Natural killer cell (primary cell): ENCODE results near the gene ABHD17C. TPM values are rescaled to one million over a fixed set of nuclear protein-coding genes. Genes with fewer than 3 reads are reported as not detected.

Experiments used
- ATAC-seq, 3 donors: fragments of 150-1000 bp in 2 of 3; fragments of 200-7000 bp in 1 of 3; cut with Tn5 transposase; 1 replicate in 1 of 3; 2 replicates in 2 of 3; pipeline ENCODE4 v1.10.0; 2021; ENCODE audit warnings: mild to moderate bottlenecking in 2 of 3, moderate library complexity in 2 of 3
- DNase-seq, 2 donors: peaks; one replicate each; pipeline versions ENCODE4 v3.0.0 to v3.0.0-alpha.2; 2013 to 2021; ENCODE audit warnings: mixed read lengths in 1 of 2
- H3K27ac ChIP-seq: one replicate; pipeline ENCODE4 v1.5.1; 2013; ENCODE audit warnings: mild to moderate bottlenecking, low read length
- H3K27me3 ChIP-seq: one replicate; pipeline ENCODE4 v1.6.1; 2013; ENCODE audit warnings: low read length; ENCODE audit not compliant: control insufficient read depth, insufficient read depth
- H3K36me3 ChIP-seq: one replicate; pipeline ENCODE4 v1.6.1; 2013; ENCODE audit warnings: low read length; ENCODE audit not compliant: control insufficient read depth, insufficient read depth
- H3K4me1 ChIP-seq: one replicate; pipeline ENCODE4 v1.6.1; 2013; ENCODE audit warnings: low read length; ENCODE audit not compliant: control insufficient read depth, insufficient read depth
- H3K4me3 ChIP-seq: one replicate; pipeline ENCODE4 v1.5.1; 2013; ENCODE audit warnings: low read length
- H3K9me3 ChIP-seq: one replicate; pipeline ENCODE4 v1.6.1; 2013; ENCODE audit warnings: low read length; ENCODE audit not compliant: control insufficient read depth, insufficient read depth
- H3K27ac Mint-ChIP-seq, 2 donors: one replicate each; pipeline ENCODE4 v1.8.0; 2022; ENCODE audit warnings: mild to moderate bottlenecking in 2 of 2, mixed read lengths in 2 of 2, moderate library complexity in 1 of 2
- H3K27me3 Mint-ChIP-seq, 2 donors: one replicate each; pipeline ENCODE4 v1.8.0; 2022; ENCODE audit warnings: low read depth in 2 of 2, mixed read lengths in 2 of 2
- H3K36me3 Mint-ChIP-seq: one replicate; pipeline ENCODE4 v1.8.0; 2022; ENCODE audit warnings: mixed read lengths
- H3K4me1 Mint-ChIP-seq, 2 donors: one replicate each; pipeline ENCODE4 v1.8.0; 2022; ENCODE audit warnings: mixed read lengths in 2 of 2
- H3K4me3 Mint-ChIP-seq: one replicate; pipeline ENCODE4 v1.8.0; 2022; ENCODE audit warnings: mild to moderate bottlenecking, moderate library complexity, mixed read lengths
- H3K9me3 Mint-ChIP-seq, 2 donors: one replicate each; pipeline ENCODE4 v1.8.0; 2022; ENCODE audit warnings: mixed read lengths in 2 of 2
- WGBS: methylation state at CpG from one replicate; pipeline ENCODE4 v1.1.7; 2013; ENCODE audit warnings: missing lambda C conversion rate; ENCODE audit not compliant: insufficient coverage; 5-methylcytosine and 5-hydroxymethylcytosine counted together
- intact Hi-C: fragments of 100-400 bp; cut with micrococcal nuclease; formaldehyde crosslinking; loops from one replicate; pipeline ENCODE4 v1.14.2; 2022
- total RNA-seq, 4 donors: library from RNA; stranded (reverse); fragments of 120-200 nt in 1 of 4; gene quantifications; one replicate each; pipeline versions ENCODE4 v1.2.3 to v1.2.4, GENCODE V29; 2013 to 2022
- TF ChIP-seq, protein P1 (sequence below): fragments of 200-600 bp; IDR thresholded peaks from one replicate; pipeline ENCODE4 v1.8.0; 2022; ENCODE audit warnings: antibody characterized with exemption

ABHD17C gene
- total RNA-seq, 3 donors from 2014 or later (not counting 1 experiment from before 2014, with no cell fraction given) = 2.4 to 4.4 (median 4.3) TPM

DNA sequence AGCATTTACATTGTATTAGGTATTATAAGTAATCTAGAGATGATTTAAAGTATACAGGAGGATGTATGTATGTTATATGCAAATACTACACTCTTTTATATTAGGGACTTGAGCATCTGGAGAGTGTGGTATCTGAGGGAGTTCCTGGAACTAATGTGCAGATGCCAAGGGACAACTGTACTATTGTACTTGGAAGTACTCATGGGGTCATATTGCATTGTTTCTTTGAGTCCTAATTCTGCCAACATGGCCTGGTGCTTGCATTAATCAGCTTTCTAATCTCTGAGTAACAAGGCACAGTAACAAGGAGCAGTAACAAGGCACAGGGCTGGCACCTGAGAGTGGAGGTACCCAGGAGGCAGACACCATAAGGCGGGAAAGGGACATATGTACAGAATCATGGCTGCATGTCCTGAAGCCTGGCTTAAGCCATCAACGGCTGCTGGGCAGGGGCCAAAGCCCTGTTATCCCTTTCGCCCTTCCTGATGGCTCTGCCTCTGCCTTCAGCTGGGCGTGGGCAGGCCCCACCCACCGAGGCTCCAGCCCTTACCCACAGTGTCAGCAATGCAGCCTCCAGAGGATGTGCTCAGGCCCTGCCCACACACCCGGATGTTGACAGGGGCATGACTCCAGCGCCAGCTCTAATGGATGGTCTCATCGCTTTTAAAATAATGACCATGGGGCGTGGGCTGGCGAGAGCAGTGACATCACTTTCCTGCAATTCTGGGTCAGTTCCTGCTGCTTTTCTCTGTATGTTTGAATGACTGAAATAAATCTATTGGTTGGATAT, 107.0 kb downstream of the ABHD17C start:
- Histone ChIP-seq H3K4me3 (no peak overlapping the region), H3K36me3 (no peaks in the 10 kb centered on the region), H3K27me3 (no peaks in the 10 kb centered on the region), H3K9me3 (no peaks in the 10 kb centered on the region), H3K27ac (no peak overlapping the region), H3K4me1 (no peaks in the 10 kb centered on the region)
- ATAC-seq = no peak
- H3K4me1 Mint-ChIP-seq = no peaks in the 10 kb centered on the region
- no peak overlapping the region for H3K27ac Mint-ChIP-seq
- no peaks in the 10 kb centered on the region for H3K36me3 Mint-ChIP-seq
- peaks cover 1 to 4% of the 10 kb centered on the region in 2 donors for H3K27me3 Mint-ChIP-seq
- intact Hi-C loops = no loop called here
- DNase-seq = no peak
- H3K9me3 Mint-ChIP-seq = no peaks in the 10 kb centered on the region
- 88% methylated on average over 10 of the region's 10 CpGs for WGBS
- H3K4me3 Mint-ChIP-seq = no peak overlapping the region
- TF ChIP-seq, protein P1, sequence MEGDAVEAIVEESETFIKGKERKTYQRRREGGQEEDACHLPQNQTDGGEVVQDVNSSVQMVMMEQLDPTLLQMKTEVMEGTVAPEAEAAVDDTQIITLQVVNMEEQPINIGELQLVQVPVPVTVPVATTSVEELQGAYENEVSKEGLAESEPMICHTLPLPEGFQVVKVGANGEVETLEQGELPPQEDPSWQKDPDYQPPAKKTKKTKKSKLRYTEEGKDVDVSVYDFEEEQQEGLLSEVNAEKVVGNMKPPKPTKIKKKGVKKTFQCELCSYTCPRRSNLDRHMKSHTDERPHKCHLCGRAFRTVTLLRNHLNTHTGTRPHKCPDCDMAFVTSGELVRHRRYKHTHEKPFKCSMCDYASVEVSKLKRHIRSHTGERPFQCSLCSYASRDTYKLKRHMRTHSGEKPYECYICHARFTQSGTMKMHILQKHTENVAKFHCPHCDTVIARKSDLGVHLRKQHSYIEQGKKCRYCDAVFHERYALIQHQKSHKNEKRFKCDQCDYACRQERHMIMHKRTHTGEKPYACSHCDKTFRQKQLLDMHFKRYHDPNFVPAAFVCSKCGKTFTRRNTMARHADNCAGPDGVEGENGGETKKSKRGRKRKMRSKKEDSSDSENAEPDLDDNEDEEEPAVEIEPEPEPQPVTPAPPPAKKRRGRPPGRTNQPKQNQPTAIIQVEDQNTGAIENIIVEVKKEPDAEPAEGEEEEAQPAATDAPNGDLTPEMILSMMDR = no peak

DNA sequence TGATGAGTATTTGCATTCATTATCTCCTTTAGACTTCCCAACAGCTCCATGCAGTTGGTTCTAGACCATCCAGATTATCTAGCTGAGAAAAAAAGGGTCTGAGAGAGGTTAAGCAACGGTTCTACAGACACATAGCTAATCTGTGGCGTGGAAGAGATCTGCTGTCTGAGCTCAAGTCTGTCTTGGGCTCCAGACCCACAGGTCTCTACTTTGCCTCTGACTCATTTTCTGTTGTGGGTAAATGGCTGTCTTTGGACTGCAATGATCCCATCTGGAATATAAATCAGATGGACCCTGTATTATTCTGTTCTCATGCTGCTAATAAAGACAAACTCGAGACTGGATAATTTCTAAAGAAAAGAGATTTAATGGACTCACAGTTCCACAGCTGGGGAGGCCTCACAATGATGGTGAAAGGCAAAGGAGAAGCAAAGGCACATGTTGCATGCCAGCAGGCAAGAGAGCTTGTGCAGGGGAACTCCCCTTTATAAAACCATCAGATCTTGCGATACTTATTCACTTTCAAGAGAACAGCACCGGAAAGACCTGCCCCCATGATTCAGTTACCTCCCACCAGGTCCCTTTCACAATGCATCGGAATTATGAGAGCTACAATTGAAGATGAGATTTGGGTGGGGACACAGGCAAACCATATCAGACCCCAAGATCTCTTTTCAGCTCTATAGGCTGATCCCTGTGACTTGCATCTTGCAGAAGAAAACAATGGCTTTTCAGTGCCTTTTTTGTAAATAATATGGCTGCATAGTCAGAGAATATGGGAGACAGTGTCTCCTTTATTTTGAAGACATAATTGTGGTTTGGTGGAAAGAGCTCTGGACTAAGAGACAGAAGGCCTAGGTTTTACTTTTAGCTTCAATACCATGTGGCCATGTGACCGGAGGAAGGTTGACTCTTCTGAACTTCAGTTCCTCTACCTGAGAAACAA, 108.7 kb downstream of the ABHD17C start:
- Histone ChIP-seq H3K27me3 (no peaks in the 10 kb centered on the region), H3K4me3 (no peak overlapping the region), H3K9me3 (no peaks in the 10 kb centered on the region), H3K27ac (no peak overlapping the region), H3K4me1 (no peaks in the 10 kb centered on the region), H3K36me3 (no peaks in the 10 kb centered on the region)
- DNase-seq (peak in 1 of 2 donors; percentile 15), ATAC-seq (no peak)
- TF ChIP-seq, protein P1 = no peak
- Mint-ChIP-seq H3K27ac (no peak overlapping the region), H3K27me3 (peaks cover 4 to 13% of the 10 kb centered on the region in 2 donors), H3K4me3 (no peak overlapping the region), H3K4me1 (no peaks in the 10 kb centered on the region), H3K36me3 (no peaks in the 10 kb centered on the region), H3K9me3 (no peaks in the 10 kb centered on the region)
- intact Hi-C loops = no loop called here
- 84% methylated on average over 7 of the region's 7 CpGs for WGBS

DNA sequence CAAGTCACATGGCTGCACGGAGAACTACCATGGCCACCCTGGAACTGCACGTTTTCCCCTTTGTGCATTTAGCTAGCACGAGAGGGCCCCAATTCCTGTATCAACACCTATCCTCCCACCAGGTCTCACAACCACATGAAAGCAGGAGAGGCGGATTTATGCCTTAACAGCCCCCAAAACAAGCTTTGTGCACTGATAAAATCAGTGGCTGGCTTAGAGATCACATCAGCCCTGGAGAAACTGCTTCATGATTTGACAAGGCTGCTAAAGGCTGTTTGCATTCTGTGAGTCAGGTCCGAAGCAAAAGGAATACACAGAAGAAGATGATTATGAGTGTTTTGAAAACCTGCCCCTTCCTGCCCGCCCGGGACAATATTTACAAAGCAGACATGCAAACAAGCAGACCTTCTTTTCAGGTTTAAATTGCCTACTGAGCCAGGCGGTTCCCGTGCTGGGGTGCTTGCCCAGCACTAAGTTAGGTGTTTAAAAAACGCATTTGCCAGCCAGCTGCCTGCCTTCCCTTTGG, 109.9 kb downstream of the ABHD17C start:
- H3K4me1 Mint-ChIP-seq = no peaks in the 10 kb centered on the region
- TF ChIP-seq, protein P1 = no peak
- no peaks in the 10 kb centered on the region for H3K36me3 Mint-ChIP-seq
- H3K9me3 ChIP-seq = no peaks in the 10 kb centered on the region
- H3K27me3 Mint-ChIP-seq = peaks cover 4 to 13% of the 10 kb centered on the region in 2 donors
- H3K4me3 ChIP-seq = no peak overlapping the region
- no peaks in the 10 kb centered on the region for H3K36me3 ChIP-seq
- 55% methylated on average over 10 of the region's 10 CpGs for WGBS
- no peaks in the 10 kb centered on the region for H3K9me3 Mint-ChIP-seq
- no peak overlapping the region for H3K27ac ChIP-seq
- no peaks in the 10 kb centered on the region for H3K4me1 ChIP-seq
- no peak overlapping the region for H3K4me3 Mint-ChIP-seq
- no peak for ATAC-seq
- no peak overlapping the region for H3K27ac Mint-ChIP-seq
- peak in 1 of 2 donors; percentile 7 for DNase-seq
- H3K27me3 ChIP-seq = no peaks in the 10 kb centered on the region
- intact Hi-C loops = no loop called here

Other genes with a start within 250 kb of the ABHD17C start
- under 1 TPM in 2 of 3 donors, not detected in 1; 0.07 to 0.82 TPM for gene CEMIP, start 84.1 kb downstream of the ABHD17C start, total RNA-seq